Retina (tissue), 1 donor: ENCODE measurements around the gene ZNF581.

Experiments used
- DNase-seq: peaks from one replicate; pipeline ENCODE4 v3.0.0-alpha.2; 2016

Gene ZNF581

GRCh38 chr19:55633861-55634260, 9.6 kb upstream of the ZNF581 start:
- DNase-seq, result no peak

- DNase-seq, result no peak
Observed at GRCh38 chr19:55635334-55635717, 8.1 kb upstream of the ZNF581 start.

- no peak for DNase-seq
Observed at GRCh38 chr19:55635856-55636440, 7.5 kb upstream of the ZNF581 start.

GRCh38 chr19:55636723-55637122, 6.7 kb upstream of the ZNF581 start:
- no peak for DNase-seq

- DNase-seq, result no peak
Observed at GRCh38 chr19:55637534-55637933, 5.9 kb upstream of the ZNF581 start.

- no peak for DNase-seq
Observed at GRCh38 chr19:55638864-55639359, 4.5 kb upstream of the ZNF581 start.

GRCh38 chr19:55640043-55640576, 3.3 kb upstream of the ZNF581 start:
- peak; percentile 83 for DNase-seq

GRCh38 chr19:55640577-55641425, 2.6 kb upstream of the ZNF581 start, which contains the start of gene ZNF580:
Gene ZNF580, plus strand, starts transcription at chr19:55641002. Its CDS starts 1,507 bp downstream, at chr19:55642509.
- peak; percentile 79 for DNase-seq

GRCh38 chr19:55641426-55642152, 1.9 kb upstream of the ZNF581 start:
- DNase-seq, result peak; percentile 34

- no peak for DNase-seq
Observed at GRCh38 chr19:55642153-55643002, 1.1 kb upstream of the ZNF581 start.

- no peak for DNase-seq
Observed at GRCh38 chr19:55643887-55644176, 383 bp downstream of the ZNF581 start.

- DNase-seq, result no peak
Observed at GRCh38 chr19:55644191-55644833, 863 bp downstream of the ZNF581 start.

GRCh38 chr19:55644842-55645511, 1.5 kb downstream of the ZNF581 start:
- no peak for DNase-seq

GRCh38 chr19:55645512-55645881, 2.0 kb downstream of the ZNF581 start:
- no peak for DNase-seq

- no peak for DNase-seq
Observed at GRCh38 chr19:55646889-55647731, 3.7 kb downstream of the ZNF581 start.

GRCh38 chr19:55647732-55648584, 4.5 kb downstream of the ZNF581 start, which contains the start of gene CCDC106:
Gene CCDC106, plus strand, starts transcription at chr19:55648212. Its CDS starts 835 bp downstream, at chr19:55649047.
- DNase-seq, result peak; percentile 93

- DNase-seq, result peak; percentile 48
Observed at GRCh38 chr19:55648585-55649267, 5.3 kb downstream of the ZNF581 start.

- no peak for DNase-seq
Observed at GRCh38 chr19:55649268-55650125, 6.0 kb downstream of the ZNF581 start.
